NCI-H2081 (cell line): ENCODE data around the gene TRIM39.

Experiments used
- DNase-seq, 2 experiments: peaks; one replicate each; lab custom pipeline; 2025; lab: John Stamatoyannopoulos, UW

Gene TRIM39

DNA sequence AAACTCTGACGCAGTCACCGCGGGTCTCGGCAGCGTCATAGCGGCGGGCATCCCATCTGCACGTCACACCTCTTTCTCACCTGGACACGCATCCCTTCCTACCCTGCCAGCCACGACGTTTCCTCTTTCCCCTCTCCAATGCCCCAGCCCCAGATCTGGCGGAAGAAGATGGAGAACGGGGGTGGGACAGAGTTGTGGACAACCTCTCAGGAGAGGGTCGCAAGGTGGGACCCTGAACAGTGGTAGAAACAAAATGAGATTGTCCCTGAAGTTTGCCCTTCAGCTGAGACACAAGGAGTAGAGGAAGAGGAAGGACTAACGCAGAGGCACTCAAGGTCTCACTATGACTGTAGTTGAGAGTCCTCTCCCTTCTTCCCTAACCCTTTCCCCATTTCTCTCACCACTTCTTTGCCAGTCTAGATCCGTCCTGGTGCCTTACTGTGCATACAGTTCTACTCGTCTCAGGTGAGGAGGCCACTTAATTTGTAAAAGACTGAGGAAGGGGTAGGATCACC, 562 bp downstream of the TRIM39 start:
- DNase-seq: no peak

DNA sequence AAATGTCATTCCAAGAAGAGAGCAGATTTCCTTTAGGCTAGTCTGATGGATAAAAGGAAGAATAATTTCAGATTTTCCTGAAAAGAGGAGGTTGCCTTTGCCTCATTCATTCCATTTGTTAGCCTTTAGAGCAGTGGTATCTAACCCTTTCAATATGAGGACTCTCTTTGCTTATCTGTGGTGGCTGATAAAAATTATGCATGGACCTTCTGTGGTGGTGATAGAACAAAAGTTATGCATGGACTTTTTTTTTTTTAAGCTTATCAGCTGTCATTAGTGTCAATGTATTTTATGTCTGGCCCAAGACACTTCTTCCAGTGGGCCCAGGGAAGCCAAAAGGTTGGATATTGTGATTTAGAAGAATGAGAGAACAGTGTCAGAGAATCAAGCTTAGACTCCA, 1.7 kb downstream of the TRIM39 start:
- DNase-seq: no peak

DNA sequence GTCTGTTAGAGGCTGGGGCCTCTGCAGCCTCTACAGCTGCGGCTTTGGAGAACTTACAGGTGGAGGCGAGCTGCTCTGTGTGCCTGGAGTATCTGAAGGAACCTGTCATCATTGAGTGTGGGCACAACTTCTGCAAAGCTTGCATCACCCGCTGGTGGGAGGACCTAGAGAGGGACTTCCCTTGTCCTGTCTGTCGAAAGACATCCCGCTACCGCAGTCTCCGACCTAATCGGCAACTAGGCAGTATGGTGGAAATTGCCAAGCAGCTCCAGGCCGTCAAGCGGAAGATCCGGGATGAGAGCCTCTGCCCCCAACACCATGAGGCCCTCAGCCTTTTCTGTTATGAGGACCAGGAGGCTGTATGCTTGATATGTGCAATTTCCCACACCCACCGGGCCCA, 2.6 kb downstream of the TRIM39 start:
- no peak for DNase-seq

DNA sequence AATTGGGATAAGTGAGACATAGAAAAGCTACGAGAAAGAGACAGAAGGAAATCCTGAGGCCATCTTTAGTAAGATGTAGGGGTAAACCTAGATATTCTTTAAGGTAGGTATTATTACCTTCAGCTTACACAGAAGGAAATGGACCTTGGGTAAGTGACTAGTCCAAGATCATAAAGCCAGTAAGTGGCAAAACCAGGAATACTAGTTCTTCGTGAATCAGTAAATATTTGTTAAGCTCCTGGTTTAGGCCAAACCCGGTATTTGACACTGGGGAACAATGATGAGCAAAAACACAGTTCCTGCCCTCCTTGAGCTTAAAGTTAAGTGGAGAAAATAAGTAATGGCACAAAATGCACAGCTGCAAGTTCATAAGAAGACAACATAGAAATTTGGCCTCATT, 5.3 kb downstream of the TRIM39 start:
- no peak for DNase-seq

DNA sequence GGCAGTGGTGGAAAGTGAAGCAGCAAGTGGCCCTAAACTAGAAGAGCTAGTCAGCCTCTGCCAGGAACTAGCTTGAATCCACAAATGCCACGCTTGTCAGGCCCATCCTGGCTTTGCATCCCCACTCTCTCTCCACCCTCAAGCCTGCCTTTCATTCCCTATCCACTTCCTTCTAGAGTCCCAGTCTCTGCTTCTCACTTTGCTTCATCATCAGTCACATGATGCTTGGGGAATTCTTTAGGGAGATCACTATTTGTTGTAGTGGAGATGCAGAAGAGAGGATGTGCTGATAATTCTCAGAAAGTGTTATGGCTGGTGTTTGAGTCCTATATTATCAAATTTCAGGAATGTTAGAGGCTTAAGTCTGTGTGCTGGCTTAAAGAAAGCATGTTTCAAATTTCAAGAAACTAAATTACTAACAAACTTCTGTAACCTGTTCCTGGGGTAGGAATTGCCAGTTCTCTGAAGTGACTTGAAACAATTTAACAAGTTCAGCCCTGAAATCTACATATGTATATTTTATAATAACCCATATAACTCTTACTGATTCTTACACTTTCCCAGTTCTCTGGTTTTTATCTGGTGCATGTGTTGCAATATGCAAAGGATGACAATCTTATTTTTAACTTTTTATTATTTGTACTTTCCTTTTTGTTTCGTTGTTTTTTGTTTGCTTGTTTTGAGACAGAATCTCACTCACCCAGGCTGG, 7.5 kb downstream of the TRIM39 start:
- no peak for DNase-seq

DNA sequence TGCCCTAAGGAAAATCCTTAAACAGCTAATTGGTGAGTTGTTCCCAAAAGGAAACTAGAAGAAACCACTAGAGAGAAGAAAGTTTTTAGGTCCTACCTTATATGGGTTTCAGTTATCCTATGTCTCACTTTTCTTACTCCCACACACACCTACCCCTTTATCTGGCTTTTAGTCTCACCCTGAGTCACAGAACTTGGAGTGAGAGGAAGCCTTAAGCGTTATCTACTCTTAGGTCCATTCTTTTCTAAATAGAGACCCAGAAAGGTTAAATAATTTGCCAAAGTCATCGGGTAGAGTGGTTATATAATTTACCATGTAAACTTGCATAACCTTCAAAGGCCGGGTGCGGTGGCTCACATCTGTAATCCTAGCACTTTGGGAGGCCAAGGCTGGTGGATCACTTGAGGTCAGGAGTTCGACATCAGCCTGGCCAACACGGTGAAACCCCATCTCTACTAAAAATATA, 13.9 kb downstream of the TRIM39 start:
- no peak for DNase-seq

DNA sequence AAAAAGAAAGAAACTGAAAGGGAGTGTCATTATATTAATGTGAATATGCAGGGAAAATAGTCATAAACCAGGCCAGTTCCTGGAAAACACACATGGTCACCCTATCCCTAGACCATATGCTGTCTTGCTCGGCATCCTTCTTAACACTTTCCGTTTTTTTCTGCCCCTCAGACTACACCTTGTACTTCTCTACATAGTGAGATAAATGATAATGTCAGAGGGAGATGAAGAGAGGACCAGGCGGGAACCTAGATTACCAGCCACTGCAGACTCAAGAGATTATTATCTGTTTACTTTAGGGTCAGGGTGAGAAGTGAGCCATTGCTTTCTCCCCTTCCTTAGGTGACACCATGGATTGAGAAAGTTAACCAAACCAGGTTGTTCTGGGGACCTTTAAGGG, 14.5 kb downstream of the TRIM39 start:
- DNase-seq: no peak

DNA sequence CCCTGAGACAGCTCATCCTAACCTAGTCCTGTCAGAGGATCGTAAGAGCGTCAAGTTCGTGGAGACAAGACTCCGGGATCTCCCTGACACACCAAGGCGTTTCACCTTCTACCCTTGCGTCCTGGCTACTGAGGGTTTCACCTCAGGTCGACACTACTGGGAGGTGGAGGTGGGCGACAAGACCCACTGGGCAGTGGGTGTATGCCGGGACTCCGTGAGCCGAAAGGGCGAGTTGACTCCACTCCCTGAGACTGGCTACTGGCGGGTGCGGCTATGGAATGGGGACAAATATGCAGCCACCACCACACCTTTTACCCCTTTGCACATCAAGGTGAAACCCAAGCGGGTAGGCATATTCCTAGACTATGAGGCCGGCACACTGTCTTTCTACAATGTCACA, 15.0 kb downstream of the TRIM39 start:
- DNase-seq: no peak

DNA sequence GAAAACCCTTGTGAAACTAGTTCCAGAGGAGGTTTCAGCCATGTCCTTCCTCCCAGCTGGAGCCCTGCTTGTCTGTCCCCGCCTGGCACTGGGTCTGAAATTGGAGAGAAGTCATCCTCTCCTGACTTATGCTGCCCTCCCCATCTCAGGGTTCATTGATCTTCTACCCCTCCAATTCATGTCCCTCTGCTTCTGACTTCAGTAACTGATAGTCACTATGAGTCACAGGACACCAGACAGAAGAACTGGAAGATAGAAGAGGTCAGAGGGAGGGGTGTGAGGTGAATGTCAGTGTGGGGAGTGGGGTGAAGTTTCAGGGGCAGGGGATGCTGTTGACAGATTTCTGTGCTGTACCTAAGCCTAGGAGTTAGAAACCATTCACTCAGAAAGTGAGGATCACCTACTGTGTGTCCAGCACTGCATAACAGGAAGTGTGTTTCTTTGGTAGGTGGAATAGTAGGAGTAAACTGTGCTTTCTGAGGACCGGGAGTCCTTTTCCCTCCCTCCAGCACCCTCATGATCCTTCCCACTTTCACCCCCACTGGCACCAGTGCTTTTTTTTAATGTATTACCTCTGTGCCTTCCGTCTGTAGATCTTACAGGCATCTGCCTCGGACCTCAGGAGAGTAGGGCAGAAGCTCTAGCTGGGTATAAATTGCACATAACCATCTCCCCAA, 17.6 kb downstream of the TRIM39 start:
- no peak for DNase-seq

DNA sequence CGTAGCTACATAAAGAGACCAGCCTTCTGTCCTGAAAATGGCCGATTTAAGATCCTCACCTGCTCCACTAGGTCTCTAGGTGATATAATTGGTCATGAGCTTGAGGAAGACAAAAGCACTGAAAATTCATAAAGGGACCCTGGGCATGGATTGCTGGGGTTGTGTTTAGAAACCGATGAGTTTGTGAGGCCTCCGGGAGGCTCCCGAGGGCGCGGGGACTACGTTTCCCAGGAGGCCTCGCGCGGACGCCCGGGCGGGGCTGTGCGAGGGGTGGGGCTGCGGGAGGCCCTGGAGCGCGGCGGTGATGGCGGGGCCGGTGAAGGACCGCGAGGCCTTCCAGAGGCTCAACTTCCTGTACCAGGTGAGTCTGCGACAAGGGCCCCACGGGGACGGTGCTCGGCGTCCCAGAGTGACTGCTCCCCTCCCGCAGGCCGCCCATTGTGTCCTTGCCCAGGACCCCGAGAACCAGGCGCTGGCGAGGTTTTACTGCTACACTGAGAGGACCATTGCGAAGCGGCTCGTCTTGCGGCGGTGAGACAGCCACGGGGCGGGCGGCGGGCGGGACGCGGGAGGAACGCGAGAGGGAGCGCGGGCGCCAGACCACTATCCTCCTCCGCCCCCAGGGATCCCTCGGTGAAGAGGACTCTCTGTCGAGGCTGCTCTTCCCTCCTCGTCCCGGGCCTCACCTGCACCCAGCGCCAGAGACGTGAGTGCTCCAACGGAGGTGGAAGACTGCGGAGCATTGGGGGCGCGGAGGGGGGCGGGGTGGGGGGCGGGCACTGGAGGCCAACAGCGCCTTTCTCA, 18.3 kb downstream of the TRIM39 start, which contains the start of gene RPP21:
RPP21 (plus strand) TSS at position 289 of the 804 bp plus-strand sequence; CDS start at position 305, 16 bp downstream.
- DNase-seq: peak; percentile 77 to 83

DNA sequence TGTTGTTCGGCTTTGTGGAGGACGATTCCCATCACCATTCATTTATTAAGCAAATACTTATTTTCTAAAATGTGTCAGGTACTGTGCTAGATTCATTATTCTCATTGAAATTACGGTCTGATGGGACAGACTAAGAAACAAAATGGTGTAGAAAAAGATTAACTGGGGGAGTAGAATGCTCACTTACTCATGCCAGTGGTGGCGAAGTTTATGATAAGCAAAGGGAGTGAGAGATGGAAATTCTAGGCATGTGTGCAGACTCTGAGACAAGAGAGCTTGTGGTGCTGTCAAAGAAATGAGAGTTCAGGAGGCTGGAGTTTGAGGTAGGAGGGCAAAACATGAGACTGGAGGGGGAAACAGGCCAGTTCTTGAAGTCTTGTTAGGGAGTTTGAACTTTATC, 19.1 kb downstream of the TRIM39 start:
- DNase-seq: no peak

DNA sequence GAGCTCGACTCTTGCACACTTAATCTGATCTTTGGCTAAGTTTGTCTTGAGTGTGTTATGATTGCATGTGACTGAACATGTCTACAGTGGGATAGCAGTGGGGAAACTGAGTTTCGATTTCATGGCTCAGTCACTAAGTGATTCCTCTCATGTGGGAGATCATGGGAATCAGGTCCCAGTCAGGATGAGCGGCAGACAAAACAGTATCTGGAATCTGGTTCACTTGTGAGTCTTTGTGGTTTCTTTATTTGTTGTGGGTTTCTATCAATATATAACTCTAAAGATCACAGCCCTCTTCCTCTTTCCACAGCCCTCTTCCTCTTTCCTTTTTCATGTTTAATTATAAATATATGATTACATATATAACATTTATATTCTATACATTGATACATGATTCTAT, 22.2 kb downstream of the TRIM39 start:
- no peak for DNase-seq

DNA sequence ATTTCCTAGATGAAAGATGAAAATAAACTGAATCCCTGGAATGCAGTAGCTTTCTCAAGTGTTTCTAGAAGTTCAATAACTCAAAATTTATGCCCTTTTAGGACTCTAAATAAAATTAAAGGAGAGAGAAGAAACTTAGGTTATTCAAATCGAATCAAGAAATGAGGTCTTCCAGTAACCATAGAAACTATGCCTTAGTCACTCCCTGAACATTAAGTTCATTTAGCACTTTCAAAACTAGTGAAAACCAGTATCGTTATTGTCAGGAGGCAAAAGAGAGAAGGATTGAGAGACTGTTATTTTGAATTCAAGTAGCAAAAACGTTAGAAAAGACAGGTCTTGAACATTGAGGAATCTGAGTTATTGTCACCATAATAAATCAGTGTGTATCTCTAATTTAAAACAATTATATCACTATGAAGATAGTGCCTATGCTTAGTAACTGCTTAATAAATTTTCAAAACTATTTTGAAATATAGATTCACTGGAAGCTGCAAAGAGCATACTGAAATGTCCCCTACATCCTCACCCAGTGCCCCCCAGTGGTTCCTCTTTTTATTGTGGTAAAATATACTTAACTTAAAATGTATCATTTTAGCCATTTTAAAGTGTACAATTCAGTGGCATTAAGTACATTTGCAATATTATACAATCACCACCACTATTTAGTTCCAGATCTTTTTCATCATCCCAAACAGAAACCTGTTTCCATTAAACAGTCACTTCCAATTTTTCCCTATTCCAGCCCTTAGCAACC, 22.9 kb downstream of the TRIM39 start:
- DNase-seq: no peak

DNA sequence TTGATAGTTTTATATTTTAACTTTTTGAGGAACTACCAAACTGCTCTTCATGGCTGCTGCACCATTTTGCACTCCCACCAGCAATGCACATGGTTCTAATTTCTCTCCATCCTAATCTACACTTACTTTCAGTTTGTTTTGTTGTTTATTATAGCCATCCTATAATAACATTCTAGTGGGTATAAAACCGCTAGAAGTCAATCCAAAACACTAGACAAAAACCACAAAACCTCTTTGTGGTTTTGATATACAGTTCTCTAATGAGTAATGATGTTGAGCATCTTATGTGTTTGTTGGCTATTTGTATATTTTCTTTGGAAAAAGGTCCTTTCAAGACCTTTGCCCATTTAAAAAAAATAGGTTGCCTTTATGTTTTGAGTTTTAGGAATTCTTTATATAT, 23.8 kb downstream of the TRIM39 start:
- DNase-seq: no peak

DNA sequence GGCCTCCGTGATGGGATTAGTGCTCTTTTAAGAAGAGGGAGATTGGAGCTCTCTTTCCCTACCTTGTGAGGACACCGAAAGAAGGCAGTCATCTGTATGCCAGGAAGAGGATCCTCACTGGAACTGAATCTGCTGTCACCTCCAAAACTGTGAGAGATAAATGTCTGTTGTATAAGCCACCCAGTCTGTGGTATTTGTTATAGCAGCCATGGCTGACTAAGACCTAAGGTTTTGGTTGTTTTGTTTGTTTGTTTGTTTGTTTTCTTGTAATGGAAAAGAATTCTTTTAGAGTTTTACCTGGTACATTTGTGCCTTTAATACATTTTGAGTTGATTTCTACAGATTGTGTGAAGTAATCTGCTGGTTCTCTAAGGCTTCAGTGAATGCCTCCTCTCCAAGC, 25.8 kb downstream of the TRIM39 start:
- DNase-seq: no peak

DNA sequence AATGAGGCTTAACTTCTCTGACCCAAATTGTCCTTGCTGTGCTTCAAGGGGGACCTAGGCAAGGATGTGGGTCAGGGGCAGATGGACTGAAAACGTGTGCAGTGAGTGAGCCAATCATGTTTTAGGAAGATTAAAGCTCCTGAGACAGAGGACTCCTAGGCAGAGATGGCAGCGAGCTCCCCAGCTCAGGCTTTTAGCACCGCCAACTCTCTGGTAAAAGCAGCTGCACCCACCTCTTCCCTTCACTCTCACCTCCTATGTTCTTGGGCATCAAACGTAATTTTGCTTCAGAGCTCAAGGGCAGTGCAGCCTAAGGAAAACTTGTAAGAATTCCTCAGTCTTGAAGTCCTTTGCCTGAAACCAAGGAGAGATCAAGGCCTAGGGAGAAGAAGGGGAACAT, 28.6 kb downstream of the TRIM39 start:
- DNase-seq: no peak

DNA sequence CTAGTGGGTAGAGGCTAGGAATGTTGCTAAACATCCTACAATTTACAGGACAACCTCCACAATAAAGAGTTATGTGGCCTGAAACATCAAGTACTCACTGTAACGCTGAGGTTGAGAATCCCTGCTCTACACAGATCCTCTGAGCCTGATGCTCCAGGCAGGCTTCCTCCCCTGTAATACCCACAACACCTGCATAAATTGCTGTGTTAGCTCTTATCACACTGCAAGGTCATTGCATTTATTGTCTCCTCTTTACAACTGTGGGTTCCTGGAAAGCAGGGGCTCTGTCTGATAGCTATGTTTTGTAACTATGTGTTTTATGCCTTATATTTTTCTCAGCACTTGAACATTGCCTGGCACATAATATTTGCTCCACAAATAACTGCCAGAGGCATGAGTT, 29.8 kb downstream of the TRIM39 start:
- DNase-seq: no peak

DNA sequence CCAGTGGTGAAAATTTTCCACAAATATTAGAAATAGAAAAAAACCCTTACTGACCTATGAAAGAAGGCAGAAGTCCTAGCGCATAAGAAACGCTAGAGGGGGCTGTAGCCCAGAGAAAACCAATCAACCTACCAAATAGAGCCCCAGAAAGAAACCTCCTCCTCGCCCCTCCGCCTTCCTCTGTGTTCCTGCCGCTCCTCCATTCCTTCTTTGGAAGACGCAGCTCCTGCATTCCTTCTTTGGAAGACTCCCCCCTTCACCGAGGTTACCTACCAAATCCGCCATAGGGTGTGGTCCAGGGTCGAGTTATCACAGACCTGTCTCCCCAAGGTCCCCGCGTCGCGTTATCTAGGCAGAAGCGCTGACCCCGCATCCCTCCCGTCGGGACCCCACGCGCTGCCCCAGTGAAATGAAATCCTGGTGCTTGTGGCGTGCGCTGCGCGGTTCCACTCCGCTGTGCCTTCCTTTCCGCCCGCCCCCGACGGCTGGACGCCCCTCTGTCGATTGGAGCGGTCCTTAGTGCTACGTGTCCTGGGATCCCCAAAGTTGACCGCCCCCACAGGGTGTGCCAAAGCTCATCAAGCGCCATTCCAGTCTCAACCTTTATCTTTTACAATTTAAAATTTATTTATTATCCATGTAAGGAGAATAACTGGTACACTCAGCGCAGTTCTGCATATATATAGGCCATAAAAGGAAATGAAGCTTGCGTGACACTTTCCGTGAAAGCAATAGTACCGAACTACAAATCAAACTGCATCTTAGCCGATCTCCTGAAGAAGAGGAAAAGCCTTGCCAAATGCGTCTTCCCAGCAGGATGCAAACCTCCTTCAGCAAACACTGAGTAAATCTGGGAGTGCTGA, 31.2 kb downstream of the TRIM39 start:
- peak; percentile 64 to 72 for DNase-seq

DNA sequence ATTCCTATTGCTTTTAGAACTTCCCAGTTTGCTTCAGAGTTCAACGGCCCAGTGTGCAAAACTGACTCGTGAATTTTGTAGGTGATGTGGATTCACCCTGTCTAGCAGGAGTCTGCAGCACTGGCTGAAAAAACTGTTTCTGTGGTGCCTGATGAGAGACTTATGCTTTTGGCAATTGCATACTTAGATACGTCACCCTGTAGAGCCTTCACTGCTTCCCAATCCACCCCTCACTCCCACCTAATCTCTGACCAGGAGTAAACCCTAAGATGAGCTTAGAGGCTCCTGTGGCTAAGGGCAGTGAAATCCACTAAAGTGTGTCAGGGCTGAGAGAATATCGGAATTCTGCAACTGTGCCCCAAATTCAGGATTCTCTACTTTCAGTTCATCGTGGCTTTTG, 32.5 kb downstream of the TRIM39 start:
- no peak for DNase-seq

DNA sequence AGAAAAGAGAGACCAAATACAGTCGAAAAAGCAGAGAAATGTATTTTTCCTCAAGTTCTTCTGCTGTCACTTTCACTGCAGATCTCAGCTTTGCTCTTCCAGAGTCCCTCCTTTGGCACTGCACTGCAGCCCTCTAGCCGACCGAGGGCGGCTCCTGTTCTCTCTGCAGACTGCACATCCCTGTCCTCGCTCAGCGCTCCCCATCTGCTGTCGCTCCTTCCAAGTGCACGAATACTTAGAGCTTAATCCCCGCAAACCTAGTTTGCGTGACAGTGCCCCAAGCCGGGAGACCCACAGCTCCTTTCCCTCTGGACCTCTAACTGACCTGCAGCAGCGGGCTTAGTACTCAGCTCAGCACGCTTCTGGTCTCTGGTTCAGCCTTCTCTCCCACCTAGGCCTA, 33.4 kb downstream of the TRIM39 start:
- no peak for DNase-seq

DNA sequence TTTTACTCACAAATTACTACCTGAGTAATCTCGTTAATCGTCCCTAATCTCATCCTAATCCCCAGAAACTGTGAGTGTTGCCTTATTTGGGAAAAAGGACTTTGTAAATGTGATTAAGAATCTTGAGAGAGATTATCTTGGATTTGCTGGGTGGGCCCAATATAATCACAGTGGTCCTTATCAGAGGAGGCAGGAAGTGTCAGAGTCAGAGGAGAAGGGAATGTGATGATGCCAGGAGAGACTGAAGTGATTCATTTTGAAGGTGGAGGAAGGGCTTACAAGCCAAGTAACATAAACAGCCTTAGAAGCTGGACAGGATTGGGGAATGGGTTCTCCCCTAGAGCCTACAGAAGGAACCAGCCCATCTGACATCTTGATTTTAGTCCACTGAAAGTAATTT, 34.9 kb downstream of the TRIM39 start:
- no peak for DNase-seq
